K562 (cell line): Measurements from ENCODE around the gene BLTP3A. TPM values are rescaled to one million over a fixed set of nuclear protein-coding genes. Genes with fewer than 3 reads are reported as not detected.
"Not testable (repeated sequence)": the region's sequence is repeated elsewhere in the genome, so short reads cannot be mapped to it uniquely, and the experiment has no call there.

ENCODE experiments used
- ATAC-seq: fragments of 200-7000 bp; cut with Tn5 transposase; 3 replicates; pipeline ENCODE4 v1.9.1; 2020; ENCODE audit warnings: moderate library complexity
- BruUV-seq: library from RNA; stranded (reverse); fragments of 400-500 nt; replicated peaks from 2 replicates; lab custom pipeline; 2021; lab: Mats Ljungman, UMichigan
- CTCF ChIA-PET: fragments of 300-600 bp; formaldehyde crosslinking; extraction: SDS; loops from one replicate; lab custom pipeline; 2021; ENCODE audit warnings: low intra/inter-chr PET ratio; lab: Yijun Ruan, JAX
- POLR2A ChIA-PET: fragments of 300-600, 350-650 bp; sonication (Branson Sonifier 250); formaldehyde crosslinking; extraction: SDS; loops from one replicate; lab custom pipeline; 2021; ENCODE audit warnings: antibody characterized with exemption, inconsistent platforms; lab: Yijun Ruan, JAX
- DNase-seq, 4 experiments: peaks; one replicate each; pipeline versions ENCODE4 v3.0.0 to v3.0.0-alpha.2; 2011 to 2018; ENCODE audit warnings: low spot score in 3 of 4, mixed read lengths in 3 of 4; ENCODE audit errors: extremely low read depth in 1 of 4
- FAIRE-seq: peaks from 2 replicates; lab custom pipeline; 2011; peaks lifted over from hg19 to GRCh38; lab: Jason Lieb, UNC
- H2AFZ ChIP-seq: 2 replicates; pipeline ENCODE4 v1.6.0; 2011; ENCODE audit warnings: low read depth, low read length, control low read depth, inconsistent platforms
- H3K27ac ChIP-seq: fragments of 200-600 bp; 3 replicates; pipeline ENCODE4 v1.8.0; 2011; ENCODE audit warnings: low read depth, mild to moderate bottlenecking, control low read depth, inconsistent platforms, low read length, moderate library complexity, mixed read lengths; ENCODE audit errors: extremely low read depth
- H3K27me3 ChIP-seq, 2 experiments: fragments of 300-600 bp in 1 of 2; 2 replicates in 1 of 2; 3 replicates in 1 of 2; pipeline versions ENCODE4 v1.6.0 to v1.8.0; 2011; ENCODE audit warnings: inconsistent platforms in 2 of 2, low read length in 2 of 2, mild to moderate bottlenecking in 1 of 2, mixed read lengths in 1 of 2, moderate library complexity in 1 of 2; ENCODE audit not compliant: control insufficient read depth in 2 of 2, insufficient read depth in 2 of 2
- H3K36me3 ChIP-seq: fragments of 300-600 bp; 3 replicates; pipeline ENCODE4 v1.8.0; 2011; ENCODE audit warnings: mild to moderate bottlenecking, low read length, inconsistent platforms; ENCODE audit not compliant: control insufficient read depth, insufficient read depth
- H3K4me1 ChIP-seq, 2 experiments: fragments of 200-600 bp in 1 of 2; replicated peaks in 1 of 2; 2 replicates in 1 of 2; 3 replicates in 1 of 2; pipeline versions ENCODE4 v1.5.1 to v1.8.0; 2011; ENCODE audit warnings: inconsistent platforms in 2 of 2, low read length in 2 of 2, mild to moderate bottlenecking in 1 of 2, mixed read lengths in 1 of 2, moderate library complexity in 1 of 2; ENCODE audit not compliant: control insufficient read depth in 2 of 2, insufficient read depth in 2 of 2
- H3K4me2 ChIP-seq: 2 replicates; pipeline ENCODE4 v1.6.1; 2011; ENCODE audit warnings: low read length, control low read depth, inconsistent platforms, mixed read lengths; ENCODE audit not compliant: insufficient read depth
- H3K4me3 ChIP-seq: fragments of 200-600 bp; sonication (generic), shearing (Covaris generic); 2 replicates; pipeline ENCODE4 v1.5.1; 2016; ENCODE audit warnings: control low read depth, inconsistent platforms
- H3K79me2 ChIP-seq: fragments of 200-600 bp; 3 replicates; pipeline ENCODE4 v1.8.0; 2011; ENCODE audit warnings: low read length, inconsistent platforms; ENCODE audit not compliant: control insufficient read depth, insufficient read depth
- H3K9ac ChIP-seq, 2 experiments: 2 replicates each; pipeline versions ENCODE4 v1.6.0 to v1.6.1; 2011; ENCODE audit warnings: low read depth in 2 of 2, low read length in 2 of 2, control low read depth in 1 of 2, inconsistent platforms in 1 of 2, mild to moderate bottlenecking in 1 of 2, mixed read lengths in 1 of 2; ENCODE audit not compliant: insufficient read depth in 1 of 2
- H3K9me1 ChIP-seq: one replicate; pipeline ENCODE4 v1.6.0; 2011; ENCODE audit warnings: inconsistent platforms, mild to moderate bottlenecking, low read length, moderate library complexity; ENCODE audit not compliant: control insufficient read depth, insufficient read depth
- H3K9me3 ChIP-seq: replicated peaks from 2 replicates; pipeline ENCODE4 v1.5.1; 2011; ENCODE audit warnings: low read depth, low read length, inconsistent platforms; ENCODE audit not compliant: control insufficient read depth, insufficient read depth
- H4K20me1 ChIP-seq: replicated peaks from 2 replicates; pipeline ENCODE4 v1.6.1; 2011; ENCODE audit warnings: low read length, inconsistent platforms, mixed read lengths; ENCODE audit not compliant: control insufficient read depth, insufficient read depth
- ARHGAP35 ChIP-seq: fragments of 450-650 bp; IDR thresholded peaks from 2 replicates; pipeline ENCODE4 v1.6.1; 2018; ENCODE audit not compliant: partially characterized antibody
- BHLHE40 ChIP-seq: IDR thresholded peaks from 2 replicates; pipeline ENCODE4 v1.6.1; 2011; ENCODE audit warnings: low read length, improper control_type of control experiment
- FOSL1 ChIP-seq: fragments of 200-800 bp; sonication (Bioruptor generic); conservative IDR thresholded peaks from 2 replicates; pipeline ENCODE4 v1.6.1; 2016; ENCODE audit warnings: missing genetic modification characterization, missing compliant biosample characterization
- KDM1A ChIP-seq, 2 experiments: fragments of 450-650 bp; IDR thresholded peaks; 2 replicates each; pipeline ENCODE4 v1.6.1; 2016; ENCODE audit warnings: mild to moderate bottlenecking in 2 of 2
- THRAP3 ChIP-seq: fragments of 450-650 bp; IDR thresholded peaks from 2 replicates; pipeline ENCODE4 v1.6.1; 2016; ENCODE audit warnings: mild to moderate bottlenecking, inconsistent platforms, borderline replicate concordance
- ZNF121 ChIP-seq: sonication (generic); formaldehyde crosslinking; conservative IDR thresholded peaks from 2 replicates; pipeline ENCODE4 v1.8.0; 2022; ENCODE audit warnings: missing genetic modification reagents
- WGBS: fragments of 100-300 bp; shearing (Covaris generic); methylation state at CpG from one replicate; pipeline ENCODE4 v1.1.6; 2016; ENCODE audit warnings: low coverage, mixed read lengths; ENCODE audit not compliant: insufficient coverage; ENCODE audit errors: missing lambda C conversion rate; 5-methylcytosine and 5-hydroxymethylcytosine counted together
- in situ Hi-C: fragments of 300-500 bp; cut with MboI; formaldehyde crosslinking; loops from 4 replicates; pipeline ENCODE4 v1.15.0; 2018; ENCODE audit warnings: inconsistent platforms, mixed read lengths
- intact Hi-C: fragments of 100-400 bp; cut with micrococcal nuclease; formaldehyde crosslinking; loops from 2 replicates; pipeline ENCODE4 v1.14.2; 2022
- polyA plus RNA-seq, 8 experiments: library from polyadenylated mRNA; depleted of rRNA in 4 of 8; stranded (reverse) in 5 of 8; unstranded in 3 of 8; fragments of >200 nt; fragmentation: Nextera tagmentation in 2 of 8; fragmentation: Illumina TruSeq in 1 of 8; extraction: Ambion mirVana in 2 of 8; extraction: Trizol in 1 of 8; gene quantifications; 2 replicates each; pipeline versions ENCODE4 v1.2.1 to v1.2.3, GENCODE V29; 2011 to 2014; ENCODE audit warnings: inconsistent platforms in 1 of 8, missing spikeins in 1 of 8
- total RNA-seq, 7 experiments: library from RNA; depleted of rRNA in 6 of 7; stranded (reverse); fragments of >200 nt in 6 of 7; fragmentation: Illumina TruSeq in 2 of 7; extraction: Trizol in 2 of 7; gene quantifications; 2 replicates each; pipeline versions ENCODE4 v1.2.1 to v1.2.3, GENCODE V29; 2011 to 2021; ENCODE audit warnings: low replicate concordance in 1 of 7

BLTP3A gene
- total and polyA plus RNA-seq, 9 of the 15 experiments (the other 6 are each of a cell fraction or from before 2014, with no cell fraction given) = 7.5 to 34.6 (median 15.5) TPM

DNA sequence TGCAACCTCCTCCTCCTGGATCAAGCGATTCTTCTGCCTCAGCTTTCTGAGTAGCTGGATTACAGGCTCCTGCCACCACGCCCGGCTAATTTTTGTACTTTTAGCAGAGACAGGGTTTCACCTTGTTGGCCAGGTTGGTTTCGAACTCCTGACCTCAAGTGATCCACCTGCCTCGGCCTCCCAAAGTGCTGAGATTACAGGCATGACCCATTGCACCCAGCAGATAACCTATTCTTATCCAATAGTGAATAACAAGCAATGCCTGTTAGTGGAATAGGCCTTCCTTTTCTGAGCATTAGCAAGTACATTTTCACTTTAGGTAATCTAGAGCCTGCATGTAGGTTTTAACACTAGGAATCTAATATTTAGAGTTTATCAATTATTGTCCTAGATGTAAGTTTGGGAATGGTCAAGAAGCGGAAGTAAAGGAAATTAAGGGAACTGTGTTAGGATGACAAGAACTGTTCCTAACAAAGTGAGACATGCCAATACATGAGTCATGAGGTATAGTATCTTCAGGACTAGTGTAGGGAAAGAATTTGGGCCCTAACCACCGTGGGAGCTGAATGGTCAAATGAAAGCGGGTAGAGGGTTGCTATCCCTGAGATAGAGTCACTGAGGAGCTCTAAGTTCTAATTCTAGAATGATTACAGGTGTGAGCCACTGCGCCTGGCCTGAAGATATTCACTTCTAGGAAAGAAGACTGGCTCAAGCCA is 15.0 kb downstream of the BLTP3A start:
- no peaks in the 10 kb centered on the region; the same call in 2 of the 3 replicates for H3K36me3 ChIP-seq
- TF ChIP-seq THRAP3 = no peak
- TF ChIP-seq KDM1A (IDR thresholded peaks at IDR 0.05) = peak in 1 of 2 experiments; percentile 36; a peak in 1 of 4 replicates
- no peak for TF ChIP-seq BHLHE40
- TF ChIP-seq ARHGAP35 = no peak
- TF ChIP-seq FOSL1 = 0 out of 2 replicates have a peak, but pooled peaks have one; percentile 11
- TF ChIP-seq, all 486 proteins: peak for 2
- no TSS peak for BruUV-seq
- ChIA-PET POLR2A (interaction anchor here (0.8 to 5.8 kb wide), 4 partner anchors 12 to 22 kb away, joined by 3 to 56 read pairs (median 4); partner anchors contain the start of gene BLTP3A), CTCF (no interaction called here)
- H3K4me3 ChIP-seq = no peak overlapping the region
- H2AFZ ChIP-seq = no peak overlapping the region
- H3K9me1 ChIP-seq = no peaks in the 10 kb centered on the region
- no peak overlapping the region for H3K4me2 ChIP-seq
- H4K20me1 ChIP-seq = peaks cover 28% of the 10 kb centered on the region
- FAIRE-seq = no peak
- in situ Hi-C loops = no loop called here
- no peak for DNase-seq
- H3K27me3 ChIP-seq = no peaks in the 10 kb centered on the region
- H3K79me2 ChIP-seq = peaks cover 58% of the 10 kb centered on the region
- no peak for ATAC-seq
- H3K4me1 ChIP-seq = no peaks in the 10 kb centered on the region; a peak in 2 of 5 replicates
- no peak overlapping the region for H3K9ac ChIP-seq
- 81% methylated on average over 9 of the region's 9 CpGs for WGBS
- no peaks in the 10 kb centered on the region for H3K9me3 ChIP-seq
- intact Hi-C loops = no loop called here
- no peak overlapping the region for H3K27ac ChIP-seq

DNA sequence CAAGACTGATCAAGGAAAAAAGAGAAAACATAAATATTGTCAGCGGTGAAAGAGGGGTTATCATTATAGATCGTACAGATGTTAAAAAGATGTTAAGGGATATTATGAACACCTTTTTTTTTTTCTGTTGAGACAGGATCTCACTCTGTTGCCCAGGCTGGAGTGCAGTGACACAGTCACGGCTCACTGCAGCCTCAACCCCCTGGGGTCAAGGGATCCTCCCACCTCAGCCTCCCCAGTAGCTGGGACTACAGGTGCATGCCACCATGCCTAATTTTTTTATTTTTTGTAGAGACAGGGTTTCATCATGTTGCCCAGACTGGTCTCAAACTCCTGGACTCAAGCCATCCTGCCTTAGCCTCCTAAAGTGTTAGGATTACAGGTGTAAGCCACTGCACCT is 16.6 kb downstream of the BLTP3A start:
- H3K27ac ChIP-seq, FAIRE-seq, ATAC-seq, DNase-seq, BruUV-seq, H2AFZ ChIP-seq, H3K4me1 ChIP-seq, intact Hi-C loops, H3K36me3 ChIP-seq, in situ Hi-C loops, H3K9me3 ChIP-seq, H3K9me1 ChIP-seq, H3K9ac ChIP-seq, CTCF ChIA-PET, H3K4me2 ChIP-seq, H3K27me3 ChIP-seq, H3K4me3 ChIP-seq: not testable (repeated sequence)
- peaks cover 30% of the 10 kb centered on the region for H4K20me1 ChIP-seq
- H3K79me2 ChIP-seq = peaks cover 57% of the 10 kb centered on the region
- WGBS = 83% methylated on average over 3 of the region's 3 CpGs
- TF ChIP-seq ZNF121 = peak; percentile 80
- POLR2A ChIA-PET = interaction anchor here (5.8 kb wide), 1 partner anchor 16 kb away, joined by 56 read pairs; the partner anchor contains the start of gene BLTP3A
